ENCODE measurements around the gene MGLL.

Gene MGLL

GRCh38 chr3:127787571-127788365 lies 34.5 kb downstream of the MGLL start:
- no peak for DNase-seq

GRCh38 chr3:127787071-127787490 lies 35.2 kb downstream of the MGLL start:
- DNase-seq, result no peak

- peak; percentile 79 for DNase-seq
Observed at GRCh38 chr3:127786353-127787070, 35.8 kb downstream of the MGLL start.

- DNase-seq, result no peak
Observed at GRCh38 chr3:127785711-127786265, 36.5 kb downstream of the MGLL start.

GRCh38 chr3:127784865-127785710 lies 37.2 kb downstream of the MGLL start:
- DNase-seq, result no peak

- DNase-seq, result no peak
Observed at GRCh38 chr3:127784283-127784682, 38.0 kb downstream of the MGLL start.

- peak; percentile 39 for DNase-seq
Observed at GRCh38 chr3:127783642-127784160, 38.6 kb downstream of the MGLL start.

- DNase-seq, result no peak
Observed at GRCh38 chr3:127783166-127783565, 39.1 kb downstream of the MGLL start.

- no peak for DNase-seq
Observed at GRCh38 chr3:127781411-127782001, 40.8 kb downstream of the MGLL start.

- no peak for DNase-seq
Observed at GRCh38 chr3:127780536-127781400, 41.5 kb downstream of the MGLL start.

GRCh38 chr3:127779747-127780146 lies 42.6 kb downstream of the MGLL start:
- no peak for DNase-seq

GRCh38 chr3:127777921-127778656 lies 44.2 kb downstream of the MGLL start:
- DNase-seq, result no peak

GRCh38 chr3:127777332-127777731 lies 45.0 kb downstream of the MGLL start:
- DNase-seq, result no peak

GRCh38 chr3:127776347-127776746 lies 46.0 kb downstream of the MGLL start:
- no peak for DNase-seq

- DNase-seq, result no peak
Observed at GRCh38 chr3:127775398-127776109, 46.8 kb downstream of the MGLL start.

- no peak for DNase-seq
Observed at GRCh38 chr3:127774647-127775046, 47.7 kb downstream of the MGLL start.

GRCh38 chr3:127773752-127774395 lies 48.4 kb downstream of the MGLL start:
- DNase-seq, result no peak

GRCh38 chr3:127772827-127773751 lies 49.2 kb downstream of the MGLL start:
- no peak for DNase-seq
